OCI-LY3 (cell line): Measurements from ENCODE around the gene ADARB1.

ENCODE experiments used
- EZH2phosphoT487 ChIP-seq: fragments of 200-600 bp; shearing (Covaris generic); IDR thresholded peaks from 2 replicates; pipeline ENCODE4 v1.6.1; 2018; ENCODE audit warnings: antibody characterized with exemption, mixed run types, low read depth
- TF ChIP-seq, protein P1 (sequence below): fragments of 200-600, 300-600 bp; sonication (generic); IDR thresholded peaks from 2 replicates; pipeline ENCODE4 v1.5.1; 2014; ENCODE audit warnings: antibody characterized with exemption, low read length, low read depth

DNA sequence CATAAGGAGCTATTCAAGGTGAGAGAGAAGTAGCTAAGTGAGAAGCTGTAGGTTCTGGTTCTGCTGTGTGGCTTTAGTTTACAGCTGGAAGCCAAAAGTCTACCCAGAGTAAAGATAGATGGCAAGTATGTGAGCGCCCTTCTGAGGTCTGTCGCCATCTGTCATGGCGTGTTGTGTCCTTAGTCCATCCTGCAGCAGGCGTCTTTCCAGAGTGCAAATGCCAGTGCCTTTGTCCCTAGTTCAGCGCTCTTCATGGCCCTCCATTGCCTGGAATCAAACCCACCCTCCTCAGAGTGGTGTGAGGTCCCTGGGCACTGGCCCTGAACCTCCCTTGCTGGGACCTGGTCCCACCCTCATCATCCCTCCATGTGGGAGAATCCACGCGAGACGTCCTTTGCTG, 96.6 kb downstream of the ADARB1 start:
- TF ChIP-seq, protein P1, sequence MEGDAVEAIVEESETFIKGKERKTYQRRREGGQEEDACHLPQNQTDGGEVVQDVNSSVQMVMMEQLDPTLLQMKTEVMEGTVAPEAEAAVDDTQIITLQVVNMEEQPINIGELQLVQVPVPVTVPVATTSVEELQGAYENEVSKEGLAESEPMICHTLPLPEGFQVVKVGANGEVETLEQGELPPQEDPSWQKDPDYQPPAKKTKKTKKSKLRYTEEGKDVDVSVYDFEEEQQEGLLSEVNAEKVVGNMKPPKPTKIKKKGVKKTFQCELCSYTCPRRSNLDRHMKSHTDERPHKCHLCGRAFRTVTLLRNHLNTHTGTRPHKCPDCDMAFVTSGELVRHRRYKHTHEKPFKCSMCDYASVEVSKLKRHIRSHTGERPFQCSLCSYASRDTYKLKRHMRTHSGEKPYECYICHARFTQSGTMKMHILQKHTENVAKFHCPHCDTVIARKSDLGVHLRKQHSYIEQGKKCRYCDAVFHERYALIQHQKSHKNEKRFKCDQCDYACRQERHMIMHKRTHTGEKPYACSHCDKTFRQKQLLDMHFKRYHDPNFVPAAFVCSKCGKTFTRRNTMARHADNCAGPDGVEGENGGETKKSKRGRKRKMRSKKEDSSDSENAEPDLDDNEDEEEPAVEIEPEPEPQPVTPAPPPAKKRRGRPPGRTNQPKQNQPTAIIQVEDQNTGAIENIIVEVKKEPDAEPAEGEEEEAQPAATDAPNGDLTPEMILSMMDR, result no peak
- TF ChIP-seq EZH2phosphoT487, result no peak
